ENCODE results near the gene HCFC1R1.

The HCFC1R1 gene

GRCh38 chr16:3059723-3060242, 36.0 kb upstream of the HCFC1R1 start:
- peaks cover 3% of the 10 kb centered on the region for H3K4me1 ChIP-seq (ENCODE audit: control insufficient read depth, insufficient read depth, low read length)
- H3K9me3 ChIP-seq (ENCODE audit: control insufficient read depth, insufficient read depth, low read depth, low read length), result no peaks in the 10 kb centered on the region
- H3K27ac ChIP-seq (ENCODE audit: extremely low read depth, low read depth, low read length), result peak overlapping the region; percentile 56; the same call in 1 of the 2 replicates
- POLR2A ChIA-PET, result interaction anchor here (1.1 to 1.9 kb wide), 8 partner anchors 10 to 72 kb away, joined by 3 to 17 read pairs (median 4); partner anchors contain the start of gene ZSCAN10
- CTCF ChIA-PET, result interaction anchor here (0.6 to 5.3 kb wide), 26 partner anchors 10 to 275 kb away, joined by 3 to 54 read pairs (median 4); partner anchors contain the start of genes OR1F1, ZNF205 and ZSCAN10
- H3K36me3 ChIP-seq (ENCODE audit: control insufficient read depth in 2 of 2, insufficient read depth in 1 of 2, low read length in 2 of 2), result peaks cover 0 to 13% of the 10 kb centered on the region in 2 experiments; a peak in 2 of 3 replicates
- peak overlapping the region; percentile 33 for H3K4me3 ChIP-seq (ENCODE audit: low read depth, low read length)
- TF ChIP-seq ZNF341 (tag by site-specific recombination; IDR thresholded peaks at IDR 0.05; ENCODE audit: low read depth) (0 out of 2 replicates have a peak, but pooled peaks have one; percentile 5), ZNF785 (tag by site-specific recombination; IDR thresholded peaks at IDR 0.05) (no peak), ZIC2 (tag by site-specific recombination; IDR thresholded peaks at IDR 0.05) (peak; percentile 44), ZBTB20 (tag by site-specific recombination; IDR thresholded peaks at IDR 0.05) (peak; percentile 16; the same call in 1 of the 2 replicates), EGR2 (tag by site-specific recombination; IDR thresholded peaks at IDR 0.05; ENCODE audit: low read depth) (0 out of 2 replicates have a peak, but pooled peaks have one; percentile 19), ZFHX2 (tag by site-specific recombination; conservative IDR thresholded peaks at IDR 0.05) (0 out of 2 replicates have a peak, but pooled peaks have one; percentile 5), GLI4 (tag by site-specific recombination; IDR thresholded peaks at IDR 0.05) (0 out of 2 replicates have a peak, but pooled peaks have one; percentile 26), ZNF645 (tag by site-specific recombination; IDR thresholded peaks at IDR 0.05) (no peak)

- ChIA-PET POLR2A (interaction anchor here (0.6 to 1.9 kb wide), 13 partner anchors 9 to 113 kb away, joined by 3 to 17 read pairs (median 4); partner anchors contain the start of genes ZNF213 and ZSCAN10), CTCF (interaction anchor here (0.6 to 5.3 kb wide), 38 partner anchors 9 to 1343 kb away, joined by 3 to 54 read pairs (median 4); partner anchors contain the start of genes OR1F1, ZNF205 and ZSCAN10)
- peaks cover 3% of the 10 kb centered on the region for H3K4me1 ChIP-seq (ENCODE audit: control insufficient read depth, insufficient read depth, low read length)
- peak overlapping the region; percentile 77; the same call in 1 of the 2 replicates for H3K27ac ChIP-seq (ENCODE audit: extremely low read depth, low read depth, low read length)
- peak overlapping the region; percentile 87 for H3K4me3 ChIP-seq (ENCODE audit: low read depth, low read length)
- no peaks in the 10 kb centered on the region for H3K9me3 ChIP-seq (ENCODE audit: control insufficient read depth, insufficient read depth, low read depth, low read length)
- peaks cover 0 to 17% of the 10 kb centered on the region in 2 experiments; a peak in 2 of 3 replicates for H3K36me3 ChIP-seq (ENCODE audit: control insufficient read depth in 2 of 2, insufficient read depth in 1 of 2, low read length in 2 of 2)
- TF ChIP-seq ZNF16 (tag by site-specific recombination; IDR thresholded peaks at IDR 0.05; ENCODE audit: low read depth) (no peak), ZBTB8A (tag by site-specific recombination; IDR thresholded peaks at IDR 0.05) (peak; percentile 82), ZNF138 (tag by site-specific recombination; IDR thresholded peaks at IDR 0.05; ENCODE audit: borderline replicate concordance) (no peak), ZNF549 (tag by site-specific recombination; IDR thresholded peaks at IDR 0.05) (no peak), ZNF394 (tag by site-specific recombination; IDR thresholded peaks at IDR 0.05; ENCODE audit: borderline replicate concordance) (no peak), ZNF560 (tag by site-specific recombination; IDR thresholded peaks at IDR 0.05; ENCODE audit: borderline replicate concordance) (no peak), SP7 (tag by site-specific recombination; IDR thresholded peaks at IDR 0.05) (peak; percentile 29; the same call in 1 of the 2 replicates), ZBTB20 (tag by site-specific recombination; IDR thresholded peaks at IDR 0.05) (peak; percentile 72; the same call in 1 of the 2 replicates), ZNF658 (tag by site-specific recombination; IDR thresholded peaks at IDR 0.05) (no peak), ZNF510 (tag by site-specific recombination; IDR thresholded peaks at IDR 0.05; ENCODE audit: insufficient replicate concordance) (no peak), IKZF3 (tag by site-specific recombination; IDR thresholded peaks at IDR 0.05) (peak; percentile 81), GLI4 (tag by site-specific recombination; IDR thresholded peaks at IDR 0.05) (no peak), ZBTB21 (tag by site-specific recombination; IDR thresholded peaks at IDR 0.05) (no peak), ZFP41 (tag by site-specific recombination; IDR thresholded peaks at IDR 0.05; ENCODE audit: borderline replicate concordance) (no peak), ZNF433 (tag by site-specific recombination; IDR thresholded peaks at IDR 0.05; ENCODE audit: low read depth) (no peak), YY2 (tag by site-specific recombination; IDR thresholded peaks at IDR 0.05) (no peak), ZNF548 (tag by site-specific recombination; IDR thresholded peaks at IDR 0.05) (no peak), ZNF10 (tag by site-specific recombination; IDR thresholded peaks at IDR 0.05) (no peak), ZNF221 (tag by site-specific recombination; IDR thresholded peaks at IDR 0.05; ENCODE audit: borderline replicate concordance) (no peak), HIC1 (tag by site-specific recombination; IDR thresholded peaks at IDR 0.05) (no peak; the same call in 1 of the 2 replicates), ZNF423 (tag by site-specific recombination; IDR thresholded peaks at IDR 0.05) (no peak), ZSCAN18 (tag by site-specific recombination; IDR thresholded peaks at IDR 0.05) (no peak; the same call in 1 of the 2 replicates), ZNF132 (tag by site-specific recombination; IDR thresholded peaks at IDR 0.05; ENCODE audit: borderline replicate concordance) (no peak)
Observed at GRCh38 chr16:3059041-3059722, 35.4 kb upstream of the HCFC1R1 start.

All from HEK293 (cell line).